ENCODE measurements around the gene MTNR1B. TPM values are rescaled to one million over a fixed set of nuclear protein-coding genes. Genes with fewer than 3 reads are reported as not detected.
A peak's percentile ranks its signal among the peaks of the same experiment; 100 is the strongest.

The MTNR1B gene
- total RNA-seq, 1 donor from 2014 or later: not detected

DNA sequence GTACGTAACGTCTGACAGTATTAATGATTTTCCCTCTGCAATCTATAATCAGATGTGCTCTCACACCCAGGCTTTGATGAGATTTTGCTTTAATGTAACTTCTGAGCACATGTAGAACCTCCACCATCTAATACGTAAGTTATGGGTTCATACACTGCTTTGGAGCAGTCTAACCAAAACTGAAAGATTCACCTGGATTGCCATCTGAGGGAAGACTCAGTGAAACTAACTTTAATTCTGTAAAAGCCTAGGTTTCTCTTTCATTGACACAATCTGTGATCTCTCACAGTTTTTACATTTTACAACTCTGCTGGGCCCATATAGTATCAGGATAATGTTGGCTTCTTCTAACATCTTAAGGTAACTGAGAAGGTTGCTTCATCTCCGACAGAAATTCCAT lies 30.1 kb upstream of the MTNR1B start:
- TF ChIP-seq CTCF (conservative IDR thresholded peaks at IDR 0.05; ENCODE audit: low read depth, low read length): no peak
- no peak overlapping the region for H3K4me3 ChIP-seq (ENCODE audit: low read depth, low read length)
- DNase-seq (ENCODE audit: low read depth): no peak

GRCh38 chr11:92941676-92942571 lies 27.5 kb upstream of the MTNR1B start:
- DNase-seq (ENCODE audit: low read depth): no peak
- H3K4me3 ChIP-seq (ENCODE audit: low read depth, low read length): no peak overlapping the region
- TF ChIP-seq CTCF (conservative IDR thresholded peaks at IDR 0.05; ENCODE audit: low read depth, low read length): peak; percentile 82

- H3K4me3 ChIP-seq (ENCODE audit: low read depth, low read length): no peak overlapping the region
- TF ChIP-seq CTCF (conservative IDR thresholded peaks at IDR 0.05; ENCODE audit: low read depth, low read length): no peak
- DNase-seq (ENCODE audit: low read depth): no peak
These were observed 22.7 kb upstream of the MTNR1B start for GRCh38 chr11:92946707-92947106.

DNA sequence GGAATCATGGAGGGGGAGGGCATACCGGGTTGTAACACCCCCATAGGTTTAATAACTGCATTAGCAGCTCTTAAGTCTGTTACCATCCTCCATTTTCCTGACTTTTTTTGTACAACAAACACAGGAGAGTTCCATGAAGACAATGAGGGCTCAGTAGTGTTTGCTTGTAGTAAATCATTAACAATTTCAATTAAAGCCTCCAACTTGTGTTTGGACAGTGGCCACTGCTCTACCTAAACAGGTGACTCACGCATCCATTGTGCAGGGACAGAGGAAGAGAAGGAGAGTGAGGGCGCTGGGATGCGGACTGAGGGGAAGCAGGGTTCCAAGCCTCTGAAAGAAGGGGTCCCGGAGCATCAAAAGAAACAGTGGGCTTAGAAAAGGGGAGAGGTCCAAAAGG lies 21.3 kb upstream of the MTNR1B start:
- DNase-seq (ENCODE audit: low read depth): no peak
- no peak for TF ChIP-seq CTCF (conservative IDR thresholded peaks at IDR 0.05; ENCODE audit: low read depth, low read length)
- H3K4me3 ChIP-seq (ENCODE audit: low read depth, low read length): no peak overlapping the region

GRCh38 chr11:92954003-92954402 lies 15.4 kb upstream of the MTNR1B start:
- no peak for TF ChIP-seq CTCF (conservative IDR thresholded peaks at IDR 0.05; ENCODE audit: low read depth, low read length)
- DNase-seq (ENCODE audit: low read depth): no peak
- H3K4me3 ChIP-seq (ENCODE audit: low read depth, low read length): no peak overlapping the region

GRCh38 chr11:92955860-92956259 lies 13.6 kb upstream of the MTNR1B start:
- no peak overlapping the region for H3K4me3 ChIP-seq (ENCODE audit: low read depth, low read length)
- no peak for TF ChIP-seq CTCF (conservative IDR thresholded peaks at IDR 0.05; ENCODE audit: low read depth, low read length)

DNA sequence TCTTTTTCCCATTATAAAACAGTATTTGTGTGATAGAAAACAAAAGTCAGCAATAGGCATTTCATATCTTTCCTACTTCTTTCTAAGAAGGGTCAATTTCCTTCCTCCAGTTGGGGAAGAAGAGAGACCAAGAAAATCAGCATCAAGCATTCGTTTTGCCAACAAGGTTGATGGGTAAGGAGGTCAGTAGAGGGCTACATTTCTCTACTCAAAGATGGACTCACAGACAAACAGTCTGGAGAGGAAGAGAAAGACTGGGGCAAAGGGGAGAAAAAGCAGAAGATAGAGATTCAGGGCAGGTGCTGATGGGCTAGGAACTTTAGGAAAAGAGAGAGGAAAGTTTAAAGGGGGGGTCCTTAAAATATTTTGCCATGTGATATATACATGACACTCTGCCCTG lies 8.6 kb upstream of the MTNR1B start:
- no peak for DNase-seq (ENCODE audit: low read depth)
- H3K4me3 ChIP-seq (ENCODE audit: low read depth, low read length): no peak overlapping the region
- peak; percentile 46 for TF ChIP-seq CTCF (conservative IDR thresholded peaks at IDR 0.05; ENCODE audit: low read depth, low read length)

More at GRCh38 chr11:92955860-92956259, 13.6 kb upstream of the MTNR1B start:
- no peak for DNase-seq (ENCODE audit: low read depth)

All from epithelial cell of proximal tubule (primary cell).